Keratinocyte (primary cell): ENCODE measurements around the gene RIPK3. TPM values are rescaled to one million over a fixed set of nuclear protein-coding genes. Genes with fewer than 3 reads are reported as not detected.

Experiments
- DNase-seq: peaks from one replicate; pipeline ENCODE4 v3.0.0-alpha.2; 2011; ENCODE audit warnings: low read depth, missing footprints, low spot score
- FAIRE-seq: peaks from 2 replicates; lab custom pipeline; 2011; peaks lifted over from hg19 to GRCh38; lab: Jason Lieb, UNC
- H2AFZ ChIP-seq: 2 replicates; pipeline ENCODE4 v1.6.0; 2012; ENCODE audit warnings: low read length, control low read depth, inconsistent platforms; ENCODE audit not compliant: control insufficient read depth
- H3K27ac ChIP-seq: 2 replicates; pipeline ENCODE4 v1.5.1; 2011; ENCODE audit warnings: low read length; ENCODE audit not compliant: control insufficient read depth, insufficient read depth
- H3K27me3 ChIP-seq: 3 replicates; pipeline ENCODE4 v1.6.0; 2011; ENCODE audit warnings: low read length; ENCODE audit not compliant: control insufficient read depth, insufficient read depth; ENCODE audit errors: extremely low read depth
- H3K36me3 ChIP-seq, 2 experiments: 2 replicates in 1 of 2; 3 replicates in 1 of 2; pipeline ENCODE4 v1.5.1; 2011; ENCODE audit warnings: low read length in 2 of 2, mild to moderate bottlenecking in 1 of 2; ENCODE audit not compliant: control insufficient read depth in 2 of 2, insufficient read depth in 2 of 2; ENCODE audit errors: extremely low read depth in 1 of 2
- H3K4me1 ChIP-seq: 3 replicates; pipeline ENCODE4 v1.5.1; 2011; ENCODE audit warnings: low read length; ENCODE audit not compliant: control insufficient read depth, insufficient read depth; ENCODE audit errors: extremely low read depth
- H3K4me2 ChIP-seq: 3 replicates; pipeline ENCODE4 v1.6.0; 2011; ENCODE audit warnings: low read depth, low read length; ENCODE audit not compliant: control insufficient read depth, insufficient read depth; ENCODE audit errors: extremely low read depth
- H3K4me3 ChIP-seq, 3 experiments: fragments of 200-600 bp in 1 of 3; sonication (generic) in 1 of 3; 2 replicates in 2 of 3; 3 replicates in 1 of 3; pipeline ENCODE4 v1.5.1; 2011 to 2016; ENCODE audit warnings: low read length in 3 of 3, mild to moderate bottlenecking in 3 of 3, control low read depth in 2 of 3, inconsistent platforms in 1 of 3, low read depth in 1 of 3, mixed read lengths in 1 of 3, mixed run types in 1 of 3, moderate library complexity in 1 of 3; ENCODE audit not compliant: control insufficient read depth in 2 of 3, insufficient read depth in 2 of 3; ENCODE audit errors: extremely low read depth in 1 of 3
- H3K79me2 ChIP-seq: 2 replicates; pipeline ENCODE4 v1.6.0; 2012; ENCODE audit warnings: low read length; ENCODE audit not compliant: control insufficient read depth, insufficient read depth
- H3K9ac ChIP-seq: 3 replicates; pipeline ENCODE4 v1.6.0; 2011; ENCODE audit warnings: low read length; ENCODE audit not compliant: control insufficient read depth, insufficient read depth; ENCODE audit errors: extremely low read depth
- H3K9me1 ChIP-seq: 3 replicates; pipeline ENCODE4 v1.6.0; 2011; ENCODE audit warnings: low read length; ENCODE audit not compliant: control insufficient read depth, insufficient read depth; ENCODE audit errors: extremely low read depth
- H3K9me3 ChIP-seq: 2 replicates; pipeline ENCODE4 v1.5.1; 2012; ENCODE audit warnings: low read depth, low read length; ENCODE audit not compliant: control insufficient read depth
- H4K20me1 ChIP-seq: 3 replicates; pipeline ENCODE4 v1.6.0; 2011; ENCODE audit warnings: low read length; ENCODE audit not compliant: control insufficient read depth, insufficient read depth; ENCODE audit errors: extremely low read depth
- EZH2 ChIP-seq: IDR thresholded peaks from one replicate; pipeline ENCODE4 v1.6.1; 2012; ENCODE audit warnings: inconsistent platforms, mild to moderate bottlenecking, low read length, moderate library complexity
- dilution Hi-C: fragments of 300-500 bp; cut with MboI; formaldehyde crosslinking; loops from one replicate; pipeline ENCODE4 v1.7.0; 2020; ENCODE audit warnings: low sequenced_read_pairs; ENCODE audit not compliant: extremely low pct_ligation_motif_present
- polyA plus RNA-seq, 5 experiments: library from polyadenylated mRNA; depleted of rRNA in 3 of 5; stranded (reverse) in 3 of 5; stranded (forward) in 1 of 5; unstranded in 1 of 5; fragments of >200 nt; gene quantifications; 1 replicate in 1 of 5; 2 replicates in 3 of 5; 3 replicates in 1 of 5; pipeline versions ENCODE4 v1.2.1 to v1.2.3, GENCODE V29; 2011 to 2012; ENCODE audit warnings: missing spikeins in 2 of 5, low read depth in 1 of 5, low replicate concordance in 1 of 5
- TF ChIP-seq, protein P1 (sequence below), 3 experiments: IDR thresholded peaks in 1 of 3; conservative IDR thresholded peaks in 1 of 3; optimal IDR thresholded peaks in 1 of 3; 2 replicates in 2 of 3; 3 replicates in 1 of 3; pipeline versions ENCODE3 to v1.5.1; 2011; ENCODE audit warnings: low read length in 3 of 3, mild to moderate bottlenecking in 3 of 3, moderate library complexity in 2 of 3, control low read depth in 1 of 3, inconsistent platforms in 1 of 3; ENCODE audit not compliant: insufficient read depth in 2 of 3; ENCODE audit errors: extremely low read depth in 1 of 3

Gene RIPK3
- polyA plus RNA-seq, 1 donor (not counting 4 experiments of a cell fraction or from before 2014, with no cell fraction given) = 8.0 TPM

- dilution Hi-C loops = no loop called here
Measured at GRCh38 chr14:24308342-24309124, 31.3 kb downstream of the RIPK3 start.

GRCh38 chr14:24307575-24308341 lies 32.0 kb downstream of the RIPK3 start, which contains the start of gene CIDEB:
CIDEB (minus strand) TSS chr14:24307977; CDS start chr14:24307858, 119 bp downstream.
- Histone ChIP-seq H3K27me3 (no peaks in the 10 kb centered on the region), H2AFZ (no peak within 1 kb of the TSS), H3K9me1 (no peaks in the 10 kb centered on the region), H3K27ac (no peak within 1 kb of the TSS), H3K9me3 (no peaks in the 10 kb centered on the region), H3K36me3 (peaks cover 40 to 52% of the 10 kb centered on the region in 2 experiments), H3K4me1 (peaks cover 42% of the 10 kb centered on the region), H3K9ac (no peak within 1 kb of the TSS), H3K4me2 (no peak within 1 kb of the TSS), H3K79me2 (peaks cover 4% of the 10 kb centered on the region), H4K20me1 (no peaks in the 10 kb centered on the region), H3K4me3 (no peak within 1 kb of the TSS)
- DNase-seq = no peak
- TF ChIP-seq EZH2 = no peak
- TF ChIP-seq, protein P1, sequence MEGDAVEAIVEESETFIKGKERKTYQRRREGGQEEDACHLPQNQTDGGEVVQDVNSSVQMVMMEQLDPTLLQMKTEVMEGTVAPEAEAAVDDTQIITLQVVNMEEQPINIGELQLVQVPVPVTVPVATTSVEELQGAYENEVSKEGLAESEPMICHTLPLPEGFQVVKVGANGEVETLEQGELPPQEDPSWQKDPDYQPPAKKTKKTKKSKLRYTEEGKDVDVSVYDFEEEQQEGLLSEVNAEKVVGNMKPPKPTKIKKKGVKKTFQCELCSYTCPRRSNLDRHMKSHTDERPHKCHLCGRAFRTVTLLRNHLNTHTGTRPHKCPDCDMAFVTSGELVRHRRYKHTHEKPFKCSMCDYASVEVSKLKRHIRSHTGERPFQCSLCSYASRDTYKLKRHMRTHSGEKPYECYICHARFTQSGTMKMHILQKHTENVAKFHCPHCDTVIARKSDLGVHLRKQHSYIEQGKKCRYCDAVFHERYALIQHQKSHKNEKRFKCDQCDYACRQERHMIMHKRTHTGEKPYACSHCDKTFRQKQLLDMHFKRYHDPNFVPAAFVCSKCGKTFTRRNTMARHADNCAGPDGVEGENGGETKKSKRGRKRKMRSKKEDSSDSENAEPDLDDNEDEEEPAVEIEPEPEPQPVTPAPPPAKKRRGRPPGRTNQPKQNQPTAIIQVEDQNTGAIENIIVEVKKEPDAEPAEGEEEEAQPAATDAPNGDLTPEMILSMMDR (optimal IDR thresholded peaks at IDR 0.05 in 1 of 3, IDR thresholded peaks at IDR 0.05 in 1 of 3, conservative IDR thresholded peaks at IDR 0.05 in 1 of 3; ENCODE audit: extremely low read depth in 1 of 3, insufficient read depth in 2 of 3, low read length in 3 of 3) = peak in 2 of 3 experiments; percentile 93 to 98
- dilution Hi-C loops = no loop called here
- FAIRE-seq = no peak

More at GRCh38 chr14:24308342-24309124, 31.3 kb downstream of the RIPK3 start:
- Histone ChIP-seq H4K20me1 (no peaks in the 10 kb centered on the region), H2AFZ (no peak overlapping the region), H3K79me2 (peaks cover 4% of the 10 kb centered on the region), H3K27me3 (no peaks in the 10 kb centered on the region), H3K36me3 (peaks cover 38 to 46% of the 10 kb centered on the region in 2 experiments), H3K9me3 (no peaks in the 10 kb centered on the region), H3K9ac (no peak overlapping the region), H3K4me1 (peaks cover 42% of the 10 kb centered on the region), H3K27ac (no peak overlapping the region), H3K4me3 (no peak overlapping the region), H3K4me2 (no peak overlapping the region), H3K9me1 (no peaks in the 10 kb centered on the region)
- FAIRE-seq (peak; percentile 53), DNase-seq (no peak)
- TF ChIP-seq, protein P1 (optimal IDR thresholded peaks at IDR 0.05 in 1 of 3, IDR thresholded peaks at IDR 0.05 in 1 of 3, conservative IDR thresholded peaks at IDR 0.05 in 1 of 3; ENCODE audit: extremely low read depth in 1 of 3, insufficient read depth in 2 of 3, low read length in 3 of 3) = no peak
- no peak for TF ChIP-seq EZH2
